ENCODE measurements around the gene HACD2.
"Not testable (repeated sequence)": the region's sequence is repeated elsewhere in the genome, so short reads cannot be mapped to it uniquely, and the experiment has no call there.

HACD2 gene

DNA sequence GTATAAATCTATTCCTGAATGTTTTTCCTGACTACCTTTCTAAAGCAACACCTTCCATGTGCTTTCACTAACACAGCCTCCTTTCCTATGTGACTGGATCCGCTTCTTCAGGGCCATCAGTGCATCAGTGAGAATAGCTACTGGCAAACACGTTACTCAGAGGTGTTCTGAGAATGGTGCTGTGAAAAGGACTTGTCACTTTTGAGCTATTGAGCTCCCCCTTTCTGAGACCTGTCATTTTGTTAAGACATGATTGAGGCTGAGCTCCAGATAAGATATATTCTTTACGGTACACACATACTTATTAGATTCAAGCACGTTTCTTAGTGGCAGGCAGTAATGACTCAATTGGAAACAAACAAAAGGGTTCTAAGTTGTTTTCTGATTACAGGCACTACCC lies 90.9 kb downstream of the HACD2 start:
- TF ChIP-seq ZFX (IDR thresholded peaks at IDR 0.05; ENCODE audit: borderline replicate concordance): no peak
- no peak for TF ChIP-seq CTCF (IDR thresholded peaks at IDR 0.05)
- H3K27ac ChIP-seq: no peak overlapping the region

- TF ChIP-seq ZFX (IDR thresholded peaks at IDR 0.05; ENCODE audit: borderline replicate concordance): no peak
- no peak for TF ChIP-seq CTCF (IDR thresholded peaks at IDR 0.05)
- no peak overlapping the region for H3K27ac ChIP-seq
Observed at GRCh38 chr3:123491966-123492587, 92.8 kb downstream of the HACD2 start.

DNA sequence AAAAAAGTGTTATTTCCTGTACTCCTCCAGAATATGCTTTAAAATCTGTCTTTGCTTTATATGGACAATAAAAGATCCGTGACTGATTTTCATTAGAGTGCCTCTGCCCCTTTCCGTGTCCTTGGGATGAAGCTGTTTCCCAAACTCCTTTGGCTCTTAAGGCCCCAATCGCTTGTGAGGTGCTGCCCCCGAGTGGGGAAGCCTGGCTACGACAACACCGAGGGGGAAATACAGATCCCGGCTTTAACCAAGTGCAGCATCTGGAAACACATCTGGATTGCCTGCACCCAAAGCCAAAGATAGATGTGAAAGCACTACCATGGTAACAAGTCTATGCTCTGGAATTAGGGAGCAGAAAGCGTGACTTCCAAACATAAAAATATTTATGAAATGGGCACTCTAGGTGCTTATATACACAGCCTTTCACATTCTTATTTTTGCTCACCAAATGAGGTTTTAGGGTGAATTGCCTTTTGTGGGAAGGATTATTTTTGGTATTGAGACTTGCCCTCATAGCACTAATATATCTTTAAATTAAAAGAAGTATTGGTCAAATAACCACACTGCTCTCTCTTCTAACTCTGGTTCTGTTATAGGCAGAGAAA lies 95.4 kb downstream of the HACD2 start:
- TF ChIP-seq CTCF (IDR thresholded peaks at IDR 0.05) (peak; percentile 88), ZFX (IDR thresholded peaks at IDR 0.05; ENCODE audit: borderline replicate concordance) (no peak)
- no peak overlapping the region for H3K27ac ChIP-seq

DNA sequence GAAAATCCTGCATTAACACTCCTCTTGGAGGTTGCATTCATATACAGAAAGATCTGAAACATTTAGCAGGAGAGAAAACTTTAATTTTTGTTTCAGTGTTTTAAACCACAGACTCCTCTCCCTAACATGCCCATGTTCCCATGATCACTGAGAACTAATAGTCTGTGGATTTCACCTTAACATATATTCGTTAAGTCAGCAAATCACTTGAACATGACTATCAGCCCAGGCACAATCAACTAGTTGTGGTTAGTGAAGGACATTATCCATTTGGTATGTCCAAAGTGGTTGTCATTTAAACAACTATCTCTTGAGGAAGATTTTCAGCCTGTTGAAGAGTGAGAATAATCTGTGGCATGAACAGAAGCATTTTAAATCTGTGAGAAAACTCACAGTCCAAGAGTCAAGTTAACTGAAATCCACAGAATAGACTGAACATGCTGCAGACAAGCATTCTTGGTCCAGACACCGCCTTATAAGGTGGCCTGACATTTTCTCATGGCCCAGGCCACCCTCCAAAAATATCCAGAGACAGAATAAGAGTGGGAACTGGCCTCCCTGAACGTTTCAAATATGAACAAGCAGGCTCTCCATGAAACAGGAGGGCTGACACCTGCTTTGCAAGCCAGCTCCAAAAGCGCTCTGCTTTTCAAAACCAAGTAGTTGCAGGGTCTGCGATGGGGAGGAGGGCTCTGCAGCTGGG lies 96.1 kb downstream of the HACD2 start:
- no peak overlapping the region for H3K27ac ChIP-seq
- no peak for TF ChIP-seq ZFX (IDR thresholded peaks at IDR 0.05; ENCODE audit: borderline replicate concordance)
- no peak for TF ChIP-seq CTCF (IDR thresholded peaks at IDR 0.05)

GRCh38 chr3:123487063-123487462 lies 97.8 kb downstream of the HACD2 start:
- H3K27ac ChIP-seq: not testable (repeated sequence)

- no peak overlapping the region for H3K27ac ChIP-seq
- TF ChIP-seq ZFX (IDR thresholded peaks at IDR 0.05; ENCODE audit: borderline replicate concordance): no peak
- TF ChIP-seq CTCF (IDR thresholded peaks at IDR 0.05): no peak
Observed at GRCh38 chr3:123486460-123486859, 98.4 kb downstream of the HACD2 start.

GRCh38 chr3:123485551-123485950 lies 99.3 kb downstream of the HACD2 start:
- no peak for TF ChIP-seq CTCF (IDR thresholded peaks at IDR 0.05)
- no peak for TF ChIP-seq ZFX (IDR thresholded peaks at IDR 0.05; ENCODE audit: borderline replicate concordance)
- H3K27ac ChIP-seq: no peak overlapping the region
